GM12892 (cell line): ENCODE results near the gene LMAN1L.

ENCODE experiments used
- POLR2A ChIP-seq: IDR thresholded peaks from 2 replicates; pipeline ENCODE4 v1.6.1; 2011; ENCODE audit warnings: low read depth, low read length, control low read depth
- POLR2AphosphoS5 ChIP-seq: IDR thresholded peaks from 2 replicates; pipeline ENCODE4 v1.6.1; 2011; ENCODE audit warnings: low read depth, low read length, control low read depth

- TF ChIP-seq POLR2A (no peak), POLR2AphosphoS5 (no peak)
Measured at GRCh38 chr15:74826364-74826819, 13.8 kb downstream of the LMAN1L start, which contains the start of gene CPLX3.
